ENCODE data around the gene GLCE.

GRCh38 chr15:69140306-69140705, 20.1 kb upstream of the GLCE start:
- TF ChIP-seq CTCF (conservative IDR thresholded peaks at IDR 0.05 in 1 of 2, IDR thresholded peaks at IDR 0.05 in 1 of 2; ENCODE audit: low read depth in 1 of 2, low read length in 2 of 2): no peak
- no peak for TF ChIP-seq EZH2 (IDR thresholded peaks at IDR 0.05; ENCODE audit: low read length, missing control alignments)

Measured in fibroblast of lung (primary cell).